Stimulated activated CD8-positive, alpha-beta memory T cell treated with anti-CD3 and anti-CD28 coated beads, Interleukin-15, amount 100 ng/mL, for 24 hours (primary cell): ENCODE data around the gene ADIPOR1.
A peak's percentile ranks its signal among the peaks of the same experiment; 100 is the strongest.
"Not testable (repeated sequence)": the region's sequence is repeated elsewhere in the genome, so short reads cannot be mapped to it uniquely, and the experiment has no call there.

Experiments
- DNase-seq: peaks from one replicate; pipeline ENCODE4 v3.0.0-alpha.2; 2020; ENCODE audit warnings: low read depth

The ADIPOR1 gene

DNA sequence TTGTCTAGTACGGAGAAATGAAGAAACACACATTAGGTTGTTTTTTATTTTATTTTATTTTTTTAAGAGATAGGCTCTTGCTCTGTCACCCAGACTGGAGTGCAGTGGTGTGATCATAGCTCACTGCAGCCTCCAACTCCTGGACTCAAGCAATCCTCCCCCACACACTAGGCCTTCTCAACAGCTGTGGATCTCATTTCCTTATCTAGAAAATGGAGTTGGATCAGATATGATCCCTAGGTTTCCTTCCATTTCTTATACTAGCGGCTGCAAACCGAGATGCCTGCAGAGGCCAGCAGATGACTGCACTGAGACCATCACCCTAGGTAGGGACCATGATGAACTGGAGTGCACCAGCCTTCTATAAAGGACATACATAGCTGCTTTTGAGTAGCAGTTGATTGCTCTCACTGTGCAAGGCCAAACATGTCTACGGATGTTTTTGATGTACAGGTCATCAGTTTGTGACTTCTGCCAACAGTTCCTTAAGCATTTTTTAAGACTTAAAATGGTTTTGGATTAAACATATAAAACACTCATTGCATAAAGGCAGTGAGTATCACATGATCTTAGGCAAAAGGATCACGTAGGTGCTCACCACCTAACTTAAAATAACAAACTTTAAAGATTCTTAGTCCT lies 19.7 kb downstream of the ADIPOR1 start:
- DNase-seq, result no peak

DNA sequence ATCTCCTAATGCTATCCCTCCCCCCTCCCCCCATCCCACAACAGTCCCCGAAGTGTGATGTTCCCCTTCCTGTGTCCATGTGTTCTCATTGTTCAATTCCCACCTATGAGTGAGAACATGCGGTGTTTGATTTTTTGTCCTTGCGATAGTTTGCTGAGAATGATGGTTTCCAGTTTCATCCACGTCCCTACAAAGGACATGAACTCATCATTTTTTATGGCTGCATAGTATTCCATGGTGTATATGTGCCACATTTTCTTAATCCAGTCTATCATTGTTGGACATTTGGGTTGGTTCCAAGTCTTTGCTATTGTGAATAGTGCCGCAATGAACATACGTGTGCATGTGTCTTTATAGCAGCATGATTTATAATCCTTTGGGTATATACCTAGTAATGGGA lies 21.7 kb downstream of the ADIPOR1 start:
- not testable (repeated sequence) for DNase-seq

DNA sequence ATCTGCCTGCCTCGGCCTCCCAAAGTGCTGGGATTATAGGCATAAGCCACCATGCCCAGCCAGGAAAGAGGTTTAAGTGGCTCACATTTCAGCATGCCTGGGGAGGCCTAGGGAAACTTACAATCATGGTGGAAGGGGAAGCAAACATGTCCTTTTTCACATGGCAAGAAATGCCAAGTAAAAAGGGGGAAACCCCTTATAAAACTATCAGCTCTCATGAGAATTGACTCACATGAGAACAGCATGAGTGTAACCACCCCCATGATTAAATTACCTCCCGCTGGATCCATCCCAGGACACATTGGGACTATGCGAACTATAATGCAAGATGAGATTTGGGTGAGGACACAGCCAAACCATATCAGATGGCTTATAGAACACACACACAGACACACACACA lies 22.3 kb downstream of the ADIPOR1 start:
- no peak for DNase-seq

DNA sequence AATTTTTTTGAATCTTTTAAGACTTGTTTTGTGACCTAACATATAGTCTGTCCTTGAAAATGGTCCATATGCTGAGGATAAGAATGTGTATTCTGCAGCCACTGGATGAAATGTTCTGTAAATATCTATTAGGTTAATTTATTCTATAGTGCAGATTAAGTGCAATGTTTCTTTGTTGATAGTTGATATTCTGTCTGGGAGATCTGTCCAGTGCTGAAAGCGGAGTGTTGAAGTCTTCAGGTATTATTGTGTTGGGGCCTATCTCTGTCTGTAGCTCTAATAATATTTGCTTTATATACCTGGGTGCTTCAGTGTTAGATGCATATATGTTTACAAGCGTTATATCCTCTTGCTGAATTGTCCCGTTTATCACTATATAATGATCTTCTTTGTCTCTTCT lies 23.4 kb downstream of the ADIPOR1 start:
- no peak for DNase-seq

DNA sequence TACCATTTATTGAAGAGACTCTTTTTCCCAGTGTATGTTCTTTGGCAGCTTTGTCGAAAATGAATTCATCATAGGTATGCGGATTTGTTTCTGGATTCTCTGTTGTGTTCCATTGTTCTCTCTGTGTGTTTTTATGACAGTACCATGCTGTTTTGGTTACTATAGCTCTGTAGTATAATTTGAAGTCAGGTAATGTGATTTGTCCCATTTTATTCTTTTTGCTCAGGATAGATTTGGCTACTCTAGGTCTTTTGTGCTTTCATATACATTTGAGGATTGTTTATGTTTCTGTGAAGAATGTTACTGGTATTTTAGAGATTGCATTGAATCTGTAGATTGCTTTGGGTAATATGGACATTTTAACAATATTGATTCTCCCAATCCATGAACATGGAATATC lies 25.6 kb downstream of the ADIPOR1 start:
- DNase-seq, result no peak

DNA sequence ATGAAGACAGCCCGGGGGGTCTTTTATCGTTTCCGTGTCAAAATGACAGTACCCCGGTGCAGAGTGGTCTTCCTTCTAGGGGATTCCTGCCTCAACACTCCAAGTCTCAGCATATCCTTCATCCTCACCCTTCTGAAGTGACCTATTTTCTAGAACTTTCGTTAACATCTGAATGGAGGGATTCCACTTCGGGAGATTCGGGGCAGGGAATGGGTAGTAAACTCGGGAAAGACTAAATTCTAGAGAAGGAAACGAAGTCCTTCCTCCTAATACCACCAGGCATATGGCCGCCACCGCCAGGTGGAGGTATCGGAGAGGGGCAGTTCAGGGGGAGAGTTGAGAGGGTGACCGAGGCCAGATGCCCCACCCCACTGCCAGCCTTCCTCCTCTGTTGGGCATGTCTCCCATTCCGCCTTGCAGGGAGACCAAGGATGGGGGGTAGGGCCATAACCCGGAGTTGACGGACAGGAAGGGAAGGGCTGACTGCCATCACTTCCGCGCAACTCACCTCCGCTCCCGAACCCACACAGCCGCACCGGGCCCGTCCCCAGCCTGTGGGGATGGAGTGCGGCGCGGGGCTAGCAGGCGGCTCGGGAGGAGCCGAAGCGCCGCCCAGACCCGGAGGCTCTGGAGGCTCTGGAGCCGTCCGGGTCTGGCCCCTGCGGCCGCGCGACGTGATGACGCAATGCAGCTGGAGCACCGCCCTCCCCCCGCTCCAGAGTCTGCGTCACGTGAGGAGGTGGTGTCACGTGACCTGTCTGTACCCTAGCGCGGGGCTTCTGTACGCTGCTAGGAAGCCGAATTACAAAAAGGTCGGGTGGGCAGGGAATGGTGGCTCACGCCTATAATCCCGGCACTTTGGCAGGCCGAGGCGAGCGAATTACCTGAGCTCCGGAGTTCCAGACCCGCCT lies 31.3 kb downstream of the ADIPOR1 start, which contains the start of gene KLHL12:
Gene KLHL12 (minus strand): TSS at position 654 of the 911 bp plus-strand sequence. CDS start 2,072 bp downstream, outside the sequence.
- peak; percentile 88 for DNase-seq

DNA sequence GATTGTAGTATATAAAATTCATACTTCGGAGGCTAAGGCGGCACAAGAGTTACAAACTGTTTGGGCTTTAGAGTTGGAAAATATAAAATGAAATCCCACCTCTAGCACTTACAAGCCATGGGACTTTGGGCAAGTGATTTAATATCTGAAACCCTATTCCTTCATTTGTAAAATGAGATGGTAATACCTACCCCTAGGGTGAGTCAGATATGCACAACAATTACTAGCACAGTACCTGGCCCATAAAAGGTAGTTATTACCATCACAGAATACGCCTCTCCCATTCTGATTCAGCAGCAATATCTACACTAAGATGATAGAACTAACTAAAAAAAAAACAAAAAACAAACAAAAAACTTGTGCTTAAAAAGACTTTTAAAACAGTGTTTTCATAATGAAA lies 34.6 kb downstream of the ADIPOR1 start:
- DNase-seq, result no peak

DNA sequence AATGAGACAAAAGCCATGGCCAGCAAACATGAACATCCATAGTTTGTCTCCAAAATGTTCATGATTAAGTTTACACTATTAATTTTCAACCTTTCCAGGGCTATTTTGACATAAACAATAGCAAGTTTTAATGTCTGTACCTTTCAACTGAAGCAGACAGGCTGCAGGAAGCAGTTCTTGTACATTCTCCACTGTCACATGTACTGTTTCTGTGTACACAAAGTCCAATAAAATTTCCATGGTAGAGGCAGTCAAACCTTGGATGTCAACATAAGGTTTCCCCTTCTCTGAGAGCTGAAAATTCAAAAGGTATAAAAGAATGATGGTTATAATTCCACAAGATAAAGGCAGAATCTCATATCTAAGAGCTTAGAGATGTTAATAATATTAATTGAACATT lies 38.5 kb downstream of the ADIPOR1 start:
- DNase-seq, result no peak

DNA sequence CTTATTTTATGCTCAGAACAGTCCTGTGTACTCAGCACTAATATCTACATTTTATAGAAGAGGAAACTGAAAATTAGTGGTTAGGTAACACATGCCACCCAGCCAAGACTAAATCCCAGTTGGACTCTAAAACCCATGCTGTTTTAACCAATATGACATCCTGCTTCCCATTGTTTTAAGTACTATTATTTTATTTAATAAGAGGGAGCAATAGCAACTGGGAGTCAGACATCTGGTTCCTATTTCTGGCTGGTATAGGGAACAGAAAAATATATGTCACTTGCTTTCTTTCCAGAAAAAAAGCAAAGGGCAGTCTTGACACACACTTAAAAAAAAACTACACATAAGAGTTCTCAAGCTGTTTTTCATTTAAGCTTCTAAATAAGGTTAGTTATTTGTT lies 43.0 kb downstream of the ADIPOR1 start:
- no peak for DNase-seq

DNA sequence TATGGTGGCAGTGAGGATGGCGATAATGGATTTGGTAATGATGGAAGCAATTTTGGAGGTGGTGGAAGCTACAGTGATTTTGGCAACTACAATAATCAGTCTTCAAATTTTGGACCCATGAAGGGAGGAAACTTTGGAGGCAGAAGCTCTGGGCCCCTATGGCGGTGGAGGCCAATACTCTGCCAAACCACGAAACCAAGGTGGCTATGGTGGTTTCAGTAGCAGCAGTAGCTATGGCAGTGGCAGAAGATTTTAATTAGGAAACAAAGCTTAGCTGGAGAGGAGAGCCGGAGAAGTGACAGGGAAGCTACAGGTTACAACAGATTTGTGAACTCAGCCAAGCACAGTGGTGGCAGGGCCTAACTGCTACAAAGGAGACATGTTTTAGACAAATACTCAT lies 45.6 kb downstream of the ADIPOR1 start:
- not testable (repeated sequence) for DNase-seq

DNA sequence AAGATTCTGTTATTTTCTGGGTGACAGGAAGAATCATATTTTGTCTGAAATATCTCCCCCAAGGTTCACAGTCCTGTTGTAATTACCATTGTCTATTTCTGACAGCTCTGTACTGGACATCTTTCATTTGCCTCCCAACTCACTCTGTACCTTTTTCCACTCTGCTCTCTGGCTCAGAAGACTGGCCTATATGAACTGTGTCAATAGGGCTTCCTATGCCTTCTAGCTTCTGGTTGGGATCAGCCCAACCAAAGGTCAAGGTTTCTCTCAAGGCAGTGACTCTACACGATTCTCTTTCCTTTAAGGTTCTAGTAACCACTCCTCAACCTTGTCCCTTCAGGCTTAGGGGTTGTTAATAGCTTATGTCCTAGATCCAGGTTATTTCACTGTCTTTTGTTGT lies 48.6 kb downstream of the ADIPOR1 start:
- DNase-seq, result no peak

DNA sequence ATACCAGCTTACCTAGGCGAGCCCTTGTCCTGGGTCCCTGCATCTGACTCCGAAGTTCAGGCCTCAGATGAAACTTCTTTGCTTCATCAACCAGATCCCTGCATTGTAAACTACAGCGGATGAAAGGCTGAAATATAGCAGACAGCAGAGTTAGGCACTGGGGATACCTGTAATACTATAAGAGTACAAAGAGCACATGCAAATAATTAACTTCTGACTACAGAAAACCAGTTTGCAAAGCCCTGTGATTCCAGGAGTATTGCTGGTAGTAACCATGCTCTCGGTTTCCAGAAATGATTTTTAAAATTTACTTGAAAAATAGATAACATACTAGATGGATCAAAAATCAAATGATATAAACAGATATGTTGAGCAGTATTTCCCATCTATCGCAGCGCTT lies 49.1 kb downstream of the ADIPOR1 start:
- DNase-seq, result no peak

DNA sequence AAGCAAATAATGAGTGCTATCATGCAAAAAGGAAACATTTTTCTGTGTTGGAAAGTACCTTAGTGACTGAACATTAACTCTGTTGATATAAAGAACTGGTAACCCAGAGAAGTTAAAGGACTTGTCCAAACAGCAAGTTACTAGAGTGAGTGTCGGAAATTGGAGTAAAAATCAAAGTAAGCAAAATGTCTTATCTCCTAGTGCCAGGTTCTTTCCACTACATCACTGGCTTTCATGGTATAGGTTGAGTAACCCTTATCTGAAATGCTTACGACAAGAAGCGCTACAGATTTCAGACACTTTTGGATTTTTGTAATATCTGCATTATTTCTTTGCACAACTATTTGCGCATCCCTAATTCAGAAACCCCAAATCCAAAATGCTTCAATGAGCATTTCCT lies 52.8 kb downstream of the ADIPOR1 start:
- no peak for DNase-seq

DNA sequence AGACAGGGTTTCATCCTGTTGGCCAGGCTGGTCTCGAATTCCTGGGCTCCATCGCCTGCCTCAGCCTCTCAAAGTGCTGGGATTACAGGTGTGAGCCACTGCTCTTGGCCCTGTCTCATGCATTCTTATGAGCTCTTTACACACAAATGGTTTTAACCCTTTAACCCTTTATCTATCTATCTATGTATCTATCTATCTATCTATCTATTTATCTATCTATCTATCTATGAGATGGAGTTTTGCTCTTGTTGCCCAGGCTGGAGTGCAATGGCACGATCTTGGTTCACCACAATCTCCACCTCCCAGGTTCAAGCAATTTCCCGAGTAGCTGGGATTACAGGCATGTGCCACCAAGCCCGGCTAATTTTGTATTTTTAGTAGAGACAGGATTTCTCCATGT lies 54.3 kb downstream of the ADIPOR1 start:
- not testable (repeated sequence) for DNase-seq

DNA sequence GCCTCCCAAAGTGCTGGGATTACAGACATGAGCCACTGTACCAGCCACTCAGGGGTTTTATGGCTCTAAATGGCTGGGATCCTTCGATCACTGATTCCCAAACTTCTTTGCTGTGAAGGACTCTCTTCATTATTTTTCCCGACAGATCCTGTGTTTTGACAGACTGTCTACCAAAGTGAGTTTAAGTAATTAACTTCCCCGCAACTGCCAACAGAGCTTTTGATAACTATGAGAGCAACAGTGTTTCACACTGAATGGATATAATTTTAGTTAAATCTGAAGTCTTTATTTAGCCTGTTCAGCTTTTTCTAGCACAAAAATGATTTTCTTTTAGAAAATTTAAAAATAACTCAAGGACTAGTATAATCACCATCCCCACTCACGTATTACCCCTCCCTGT lies 56.6 kb downstream of the ADIPOR1 start:
- DNase-seq, result no peak

DNA sequence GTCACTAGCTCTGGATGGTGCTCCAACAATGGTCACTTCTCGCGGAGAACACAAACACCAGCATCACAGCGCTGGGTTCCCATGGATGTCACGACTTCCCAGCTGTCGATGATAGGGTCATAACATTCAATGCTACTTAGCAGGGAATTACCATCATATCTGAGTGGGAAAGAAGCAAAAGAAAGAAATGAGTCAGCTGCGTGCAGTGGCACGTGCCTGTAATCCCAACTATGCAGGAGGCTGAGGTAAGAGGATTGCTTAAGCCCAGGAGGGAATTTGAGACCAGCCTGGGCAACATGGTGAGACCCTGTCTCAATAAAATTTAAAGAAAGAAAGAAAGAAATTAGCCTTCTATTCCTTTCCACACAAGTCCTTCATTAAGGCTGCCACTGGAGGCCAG lies 65.6 kb downstream of the ADIPOR1 start:
- DNase-seq, result no peak
